Measurements from ENCODE around the gene ELF5.

- no peak for TF ChIP-seq CTCF (IDR thresholded peaks at IDR 0.05)
- TF ChIP-seq POLR2A (IDR thresholded peaks at IDR 0.05) = no peak
Observed at GRCh38 chr11:34508524-34508923, 5.1 kb downstream of the ELF5 start.

Data from right lobe of liver (tissue), 4 donors.